IMR-90 (cell line): ENCODE measurements around the gene KANSL1L. TPM values are rescaled to one million over a fixed set of nuclear protein-coding genes. Genes with fewer than 3 reads are reported as not detected.

Source experiments
- ATAC-seq: fragments of 200-7000 bp; cut with Tn5 transposase; 2 replicates; pipeline ENCODE4 v1.9.1; 2020; ENCODE audit warnings: low read depth, mild to moderate bottlenecking, moderate library complexity
- BruUV-seq: library from RNA; stranded (reverse); fragments of 400-500 nt; replicated peaks from 2 replicates; lab custom pipeline; 2021; lab: Mats Ljungman, UMichigan
- CTCF ChIA-PET: fragments of 300-600 bp; formaldehyde crosslinking; extraction: SDS; loops from one replicate; lab custom pipeline; 2021; ENCODE audit warnings: antibody characterized with exemption; lab: Yijun Ruan, JAX
- POLR2A ChIA-PET: fragments of 300-600 bp; sonication (Branson Sonifier 250); formaldehyde crosslinking; loops from one replicate; lab custom pipeline; 2022; ENCODE audit warnings: antibody characterized with exemption; ENCODE audit not compliant: unreplicated experiment; lab: Charles Lee
- DNase-seq: peaks from one replicate; pipeline ENCODE4 v3.0.0; 2013
- H2AFZ ChIP-seq: replicated peaks from 2 replicates; pipeline ENCODE3; 2013; ENCODE audit warnings: low read length, mild to moderate bottlenecking; ENCODE audit not compliant: poor library complexity
- H2AK5ac ChIP-seq: 2 replicates; pipeline ENCODE4 v1.6.1; 2013; ENCODE audit warnings: low read depth, low read length, inconsistent platforms
- H2AK9ac ChIP-seq: replicated peaks from 2 replicates; pipeline ENCODE3; 2013; ENCODE audit warnings: mild to moderate bottlenecking, low read depth, low read length, moderate library complexity; ENCODE audit not compliant: poor library complexity
- H2BK120ac ChIP-seq: 2 replicates; pipeline ENCODE4 v1.6.1; 2013; ENCODE audit warnings: low read depth, low read length, inconsistent platforms
- H2BK15ac ChIP-seq: 3 replicates; pipeline ENCODE4 v1.6.1; 2013; ENCODE audit warnings: low read depth, low read length, inconsistent platforms
- H2BK20ac ChIP-seq: 2 replicates; pipeline ENCODE4 v1.6.1; 2013; ENCODE audit warnings: low read depth, mild to moderate bottlenecking, inconsistent platforms, low read length, moderate library complexity
- H2BK5ac ChIP-seq: 2 replicates; pipeline ENCODE4 v1.6.1; 2013; ENCODE audit warnings: mild to moderate bottlenecking, low read depth, low read length, inconsistent platforms; ENCODE audit not compliant: poor library complexity, severe bottlenecking
- H3K14ac ChIP-seq: replicated peaks from 2 replicates; pipeline ENCODE4 v1.6.1; 2013; ENCODE audit warnings: low read depth, low read length, inconsistent platforms
- H3K18ac ChIP-seq: 2 replicates; pipeline ENCODE4 v1.6.1; 2013; ENCODE audit warnings: low read depth, low read length, control low read depth
- H3K23ac ChIP-seq: 2 replicates; pipeline ENCODE4 v1.6.1; 2013; ENCODE audit warnings: low read depth, low read length, inconsistent platforms
- H3K27ac ChIP-seq: 2 replicates; pipeline ENCODE4 v1.5.1; 2013; ENCODE audit warnings: mild to moderate bottlenecking, control low read depth, low read length; ENCODE audit not compliant: insufficient read depth
- H3K27me3 ChIP-seq: 2 replicates; pipeline ENCODE4 v1.6.1; 2013; ENCODE audit warnings: low read length; ENCODE audit not compliant: control insufficient read depth, insufficient read depth
- H3K36me3 ChIP-seq: 2 replicates; pipeline ENCODE4 v1.6.1; 2013; ENCODE audit warnings: low read length, mixed read lengths; ENCODE audit not compliant: control insufficient read depth, insufficient read depth
- H3K4ac ChIP-seq: 2 replicates; pipeline ENCODE4 v1.6.1; 2013; ENCODE audit warnings: low read depth, low read length, inconsistent platforms
- H3K4me1 ChIP-seq: 2 replicates; pipeline ENCODE4 v1.6.1; 2013; ENCODE audit warnings: low read length, mixed read lengths; ENCODE audit not compliant: control insufficient read depth, insufficient read depth
- H3K4me2 ChIP-seq: 2 replicates; pipeline ENCODE4 v1.6.1; 2013; ENCODE audit warnings: low read depth, mild to moderate bottlenecking, control low read depth, low read length, moderate library complexity
- H3K4me3 ChIP-seq: 2 replicates; pipeline ENCODE4 v1.5.1; 2013; ENCODE audit warnings: low read depth, mild to moderate bottlenecking, control low read depth, low read length, moderate library complexity; ENCODE audit not compliant: insufficient read depth
- H3K56ac ChIP-seq: 2 replicates; pipeline ENCODE4 v1.6.1; 2013; ENCODE audit warnings: low read length, inconsistent platforms; ENCODE audit not compliant: insufficient read depth; ENCODE audit errors: extremely low read depth
- H3K79me1 ChIP-seq, 2 experiments: 2 replicates each; pipeline ENCODE4 v1.6.1; 2013; ENCODE audit warnings: low read length in 2 of 2, inconsistent platforms in 1 of 2, low read depth in 1 of 2
- H3K9ac ChIP-seq: 2 replicates; pipeline ENCODE4 v1.6.1; 2013; ENCODE audit warnings: low read depth, low read length, control low read depth
- H3K9me1 ChIP-seq: 2 replicates; pipeline ENCODE4 v1.6.1; 2013; ENCODE audit warnings: low read length, inconsistent platforms; ENCODE audit not compliant: insufficient read depth
- H3K9me3 ChIP-seq: 2 replicates; pipeline ENCODE4 v1.6.1; 2013; ENCODE audit warnings: low read length; ENCODE audit not compliant: control insufficient read depth, insufficient read depth
- H4K20me1 ChIP-seq: 2 replicates; pipeline ENCODE4 v1.6.1; 2013; ENCODE audit warnings: low read length, inconsistent platforms; ENCODE audit not compliant: insufficient read depth
- H4K5ac ChIP-seq: 2 replicates; pipeline ENCODE4 v1.6.1; 2013; ENCODE audit warnings: mild to moderate bottlenecking, low read depth, low read length, control low read depth
- H4K8ac ChIP-seq, 2 experiments: 2 replicates each; pipeline ENCODE4 v1.6.1; 2013; ENCODE audit warnings: low read depth in 2 of 2, low read length in 2 of 2, control low read depth in 1 of 2, inconsistent platforms in 1 of 2
- H4K91ac ChIP-seq: 2 replicates; pipeline ENCODE4 v1.6.1; 2013; ENCODE audit warnings: low read depth, low read length, inconsistent platforms; ENCODE audit not compliant: insufficient read depth
- BHLHE40 ChIP-seq: fragments of 150-350 bp; IDR thresholded peaks from 2 replicates; pipeline ENCODE4 v1.6.1; 2016; ENCODE audit warnings: mild to moderate bottlenecking, low read depth, low read length
- CEBPB ChIP-seq: IDR thresholded peaks from 2 replicates; pipeline ENCODE4 v1.6.1; 2012; ENCODE audit warnings: low read depth, low read length, improper control_type of control experiment
- CTCF ChIP-seq: conservative IDR thresholded peaks from 2 replicates; pipeline ENCODE4 v1.5.1; 2012; ENCODE audit warnings: mild to moderate bottlenecking, low read depth, low read length, improper control_type of control experiment
- ELK1 ChIP-seq: fragments of 150-350 bp; IDR thresholded peaks from 2 replicates; pipeline ENCODE4 v1.6.1; 2016; ENCODE audit warnings: low read depth, mild to moderate bottlenecking, low read length, moderate library complexity, borderline replicate concordance
- FOS ChIP-seq: fragments of 150-350 bp; IDR thresholded peaks from 2 replicates; pipeline ENCODE4 v1.6.1; 2016; ENCODE audit warnings: low read depth, low read length
- MAFK ChIP-seq: IDR thresholded peaks from 2 replicates; pipeline ENCODE4 v1.6.1; 2012; ENCODE audit warnings: low read depth, low read length, improper control_type of control experiment
- MAZ ChIP-seq: IDR thresholded peaks from 2 replicates; pipeline ENCODE4 v1.6.1; 2012; ENCODE audit warnings: low read depth, mild to moderate bottlenecking, low read length, improper control_type of control experiment, moderate library complexity, borderline replicate concordance
- MXI1 ChIP-seq: IDR thresholded peaks from 2 replicates; pipeline ENCODE4 v1.6.1; 2012; ENCODE audit warnings: low read depth, mild to moderate bottlenecking, low read length, moderate library complexity, borderline replicate concordance
- NFE2L2 ChIP-seq: fragments of 150-350 bp; IDR thresholded peaks from 2 replicates; pipeline ENCODE4 v1.6.1; 2016; ENCODE audit warnings: low read depth, mild to moderate bottlenecking, low read length
- POLR2A ChIP-seq: IDR thresholded peaks from 2 replicates; pipeline ENCODE4 v1.6.1; 2012; ENCODE audit warnings: mild to moderate bottlenecking, low read depth, low read length
- RAD21 ChIP-seq: IDR thresholded peaks from 2 replicates; pipeline ENCODE4 v1.6.1; 2012; ENCODE audit warnings: low read length, improper control_type of control experiment
- RCOR1 ChIP-seq: IDR thresholded peaks from 2 replicates; pipeline ENCODE4 v1.6.1; 2012; ENCODE audit warnings: mild to moderate bottlenecking, low read length, improper control_type of control experiment; ENCODE audit not compliant: insufficient replicate concordance
- RFX5 ChIP-seq: IDR thresholded peaks from 2 replicates; pipeline ENCODE4 v1.8.0; 2012; ENCODE audit warnings: low read depth, mild to moderate bottlenecking, low read length, moderate library complexity
- SMC3 ChIP-seq: fragments of 150-350 bp; IDR thresholded peaks from 2 replicates; pipeline ENCODE4 v1.6.1; 2016; ENCODE audit warnings: low read depth, mild to moderate bottlenecking, antibody characterized with exemption, low read length, moderate library complexity
- USF2 ChIP-seq: fragments of 150-350 bp; IDR thresholded peaks from 2 replicates; pipeline ENCODE4 v1.6.1; 2017; ENCODE audit warnings: mild to moderate bottlenecking, antibody characterized with exemption, low read length, low read depth
- dilution Hi-C: fragments of 300-500 bp; cut with HindIII; formaldehyde crosslinking; loops from one replicate; pipeline ENCODE4 v1.14.3; 2018; ENCODE audit warnings: low sequenced_read_pairs; ENCODE audit not compliant: unreplicated experiment
- in situ Hi-C: fragments of 300-500 bp; cut with MboI; formaldehyde crosslinking; loops from 3 replicates; pipeline ENCODE4 v1.14.3; 2019; ENCODE audit warnings: low sequenced_read_pairs, inconsistent platforms, mixed read lengths
- intact Hi-C: fragments of 100-400 bp; cut with micrococcal nuclease; formaldehyde crosslinking; loops from 2 replicates; pipeline ENCODE4 v1.10.0; 2022
- polyA plus RNA-seq, 3 experiments: library from polyadenylated mRNA; depleted of rRNA; stranded (reverse); fragments of >200 nt; gene quantifications; 2 replicates each; pipeline ENCODE4 v1.2.3, GENCODE V29; 2012; ENCODE audit warnings: low replicate concordance in 1 of 3
- total RNA-seq: library from RNA; depleted of rRNA; stranded (reverse); fragments of >200 nt; gene quantifications from 2 replicates; pipeline ENCODE4 v1.2.3, GENCODE V29; 2012

The KANSL1L gene
- total and polyA plus RNA-seq, 2 of the 4 experiments (the other 2 are of a cell fraction): 3.1 to 7.2 TPM

GRCh38 chr2:210092791-210093190 is 78.4 kb downstream of the KANSL1L start:
- Histone ChIP-seq H3K4me3 (no peak overlapping the region), H4K91ac (no peak overlapping the region), H2BK5ac (no peak overlapping the region), H3K79me1 (no peaks in the 10 kb centered on the region), H3K4ac (no peak overlapping the region), H4K20me1 (no peaks in the 10 kb centered on the region), H4K5ac (no peak overlapping the region), H3K4me1 (no peaks in the 10 kb centered on the region), H3K36me3 (no peaks in the 10 kb centered on the region), H3K9ac (no peak overlapping the region), H2BK20ac (no peak overlapping the region), H3K27ac (no peak overlapping the region), H3K27me3 (no peaks in the 10 kb centered on the region), H2BK15ac (no peak overlapping the region), H3K18ac (no peak overlapping the region), H3K23ac (no peak overlapping the region), H4K8ac (no peak overlapping the region), H3K14ac (no peak overlapping the region), H2AK9ac (no peak overlapping the region), H2AK5ac (no peak overlapping the region), H3K4me2 (no peak overlapping the region), H3K9me1 (no peaks in the 10 kb centered on the region), H2BK120ac (no peak overlapping the region), H2AFZ (no peak overlapping the region), H3K9me3 (no peaks in the 10 kb centered on the region), H3K56ac (no peak overlapping the region)
- intact Hi-C loops (loop anchor here (5.0 kb wide), 1 partner anchor 80 kb away; the partner anchor contains the start of gene KANSL1L), dilution Hi-C loops (no loop called here), in situ Hi-C loops (no loop called here)
- BruUV-seq: no TSS peak
- TF ChIP-seq RCOR1: no peak
- TF ChIP-seq NFE2L2: no peak
- no peak for TF ChIP-seq MAFK
- no peak for TF ChIP-seq USF2
- no peak for TF ChIP-seq ELK1
- no peak for TF ChIP-seq RFX5
- TF ChIP-seq CTCF: no peak
- no peak for TF ChIP-seq MXI1
- no peak for TF ChIP-seq POLR2A
- TF ChIP-seq BHLHE40: no peak
- TF ChIP-seq SMC3: no peak
- no peak for TF ChIP-seq FOS
- TF ChIP-seq RAD21: no peak
- no peak for TF ChIP-seq MAZ
- no peak for TF ChIP-seq CEBPB
- ATAC-seq (no peak), DNase-seq (no peak)
- CTCF ChIA-PET: interaction anchor here (1.1 kb wide), 1 partner anchor 102 kb away, joined by 3 read pairs; no protein-coding TSS in a partner anchor
- POLR2A ChIA-PET: no interaction called here
